PC-9 (cell line): ENCODE results near the gene TRIM10. TPM values are rescaled to one million over a fixed set of nuclear protein-coding genes. Genes with fewer than 3 reads are reported as not detected.

Source experiments
- BruUV-seq: library from RNA; stranded (reverse); fragments of 400-500 nt; replicated peaks from 2 replicates; lab custom pipeline; 2021; lab: Mats Ljungman, UMichigan
- CTCF ChIA-PET: fragments of 300-600 bp; sonication (Branson Sonifier 250); formaldehyde crosslinking; loops from one replicate; lab custom pipeline; 2022; ENCODE audit warnings: antibody characterized with exemption; lab: Charles Lee
- POLR2A ChIA-PET: fragments of 300-600 bp; sonication (Branson Sonifier 250); formaldehyde crosslinking; loops from one replicate; lab custom pipeline; 2022; ENCODE audit warnings: antibody characterized with exemption; ENCODE audit not compliant: unreplicated experiment; lab: Charles Lee
- DNase-seq, 2 experiments: peaks; one replicate each; pipeline versions ENCODE4 v3.0.0 to v3.0.0-alpha.2; 2015 to 2022; ENCODE audit warnings: mixed read lengths in 1 of 2
- H2AFZ ChIP-seq: fragments of 200-600 bp; sonication (generic); 2 replicates; pipeline ENCODE4 v1.8.1; 2017; ENCODE audit warnings: antibody characterized with exemption
- H3F3A ChIP-seq: fragments of 200-600 bp; sonication (generic); 2 replicates; pipeline ENCODE4 v1.8.1; 2017; ENCODE audit warnings: antibody characterized with exemption, mild to moderate bottlenecking, low read depth; ENCODE audit not compliant: insufficient read depth
- H3K27ac ChIP-seq: fragments of 200-600 bp; sonication (generic); 2 replicates; pipeline ENCODE4 v1.6.1; 2016; ENCODE audit warnings: mixed run types
- H3K27me3 ChIP-seq: fragments of 200-600 bp; sonication (generic); 2 replicates; pipeline ENCODE4 v1.6.1; 2016; ENCODE audit warnings: low read depth, mixed run types; ENCODE audit not compliant: insufficient read depth
- H3K36me3 ChIP-seq: fragments of 200-600 bp; sonication (generic); 2 replicates; pipeline ENCODE4 v1.6.1; 2016; ENCODE audit warnings: low read depth, mixed run types
- H3K4me1 ChIP-seq: fragments of 200-600 bp; sonication (generic); replicated peaks from 2 replicates; pipeline ENCODE4 v1.6.1; 2016; ENCODE audit warnings: mixed run types; ENCODE audit not compliant: insufficient read depth
- H3K4me2 ChIP-seq: fragments of 200-600 bp; sonication (generic); 2 replicates; pipeline ENCODE4 v1.6.1; 2017; ENCODE audit warnings: mixed run types
- H3K4me3 ChIP-seq: fragments of 200-600 bp; sonication (generic); 2 replicates; pipeline ENCODE4 v1.6.1; 2016; ENCODE audit warnings: mixed run types
- H3K79me2 ChIP-seq: fragments of 200-600 bp; sonication (generic); 2 replicates; pipeline ENCODE4 v1.6.1; 2017; ENCODE audit warnings: low read depth, mixed run types
- H3K9me2 ChIP-seq: fragments of 200-600 bp; sonication (generic); 2 replicates; pipeline ENCODE4 v1.8.1; 2017; ENCODE audit warnings: mild to moderate bottlenecking; ENCODE audit not compliant: insufficient read depth
- H3K9me3 ChIP-seq: fragments of 200-600 bp; sonication (generic); 2 replicates; pipeline ENCODE4 v1.8.1; 2016; ENCODE audit warnings: low read depth; ENCODE audit not compliant: insufficient read depth
- H4K20me1 ChIP-seq: fragments of 200-600 bp; sonication (generic); 2 replicates; pipeline ENCODE4 v1.8.1; 2017; ENCODE audit not compliant: insufficient read depth
- EZH2 ChIP-seq: fragments of 200-600 bp; sonication (generic); IDR thresholded peaks from 2 replicates; pipeline ENCODE4 v1.8.0; 2017; ENCODE audit warnings: antibody characterized with exemption, low read depth
- intact Hi-C: fragments of 100-400 bp; cut with micrococcal nuclease; formaldehyde crosslinking; loops from one replicate; pipeline ENCODE4 v1.10.0; 2022; ENCODE audit not compliant: unreplicated experiment
- total RNA-seq: library from RNA; stranded (reverse); gene quantifications from 2 replicates; pipeline ENCODE4 v1.2.3, GENCODE V29; 2021
- TF ChIP-seq, protein P1 (sequence below): fragments of 200-600 bp; sonication (generic); conservative IDR thresholded peaks from 2 replicates; pipeline ENCODE4 v1.6.1; 2017; ENCODE audit warnings: mixed run types, antibody characterized with exemption, mild to moderate bottlenecking, moderate library complexity

Gene TRIM10
- total RNA-seq, 1 experiment from 2014 or later = not detected

DNA sequence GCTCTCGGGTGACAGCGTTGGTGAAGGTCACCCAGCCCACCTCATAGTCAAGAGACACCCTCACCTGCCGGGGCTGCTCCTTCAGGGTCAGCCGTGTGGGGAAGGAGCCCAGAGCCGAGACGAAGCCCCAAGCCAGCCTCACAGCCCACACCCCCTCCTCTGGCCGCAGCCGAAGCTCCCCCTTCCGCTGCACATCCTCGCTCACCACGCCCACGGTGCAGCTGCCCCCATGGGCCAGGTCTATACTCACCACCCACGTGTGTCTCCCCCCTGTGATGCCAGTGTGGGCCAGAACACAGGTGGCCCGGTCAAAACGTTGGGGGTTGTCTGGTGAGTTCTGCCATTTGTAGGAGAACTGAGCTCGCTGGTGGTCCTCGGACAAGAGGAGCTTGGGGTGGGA, 7.0 kb downstream of the TRIM10 start:
- H3K4me3 ChIP-seq = no peak overlapping the region
- ChIA-PET POLR2A (interaction anchor here (0.6 kb wide), 1 partner anchor 117 kb away, joined by 3 read pairs; no protein-coding TSS in a partner anchor), CTCF (no interaction called here)
- H3K4me2 ChIP-seq = no peak overlapping the region
- TF ChIP-seq EZH2 = no peak
- TF ChIP-seq, protein P1, sequence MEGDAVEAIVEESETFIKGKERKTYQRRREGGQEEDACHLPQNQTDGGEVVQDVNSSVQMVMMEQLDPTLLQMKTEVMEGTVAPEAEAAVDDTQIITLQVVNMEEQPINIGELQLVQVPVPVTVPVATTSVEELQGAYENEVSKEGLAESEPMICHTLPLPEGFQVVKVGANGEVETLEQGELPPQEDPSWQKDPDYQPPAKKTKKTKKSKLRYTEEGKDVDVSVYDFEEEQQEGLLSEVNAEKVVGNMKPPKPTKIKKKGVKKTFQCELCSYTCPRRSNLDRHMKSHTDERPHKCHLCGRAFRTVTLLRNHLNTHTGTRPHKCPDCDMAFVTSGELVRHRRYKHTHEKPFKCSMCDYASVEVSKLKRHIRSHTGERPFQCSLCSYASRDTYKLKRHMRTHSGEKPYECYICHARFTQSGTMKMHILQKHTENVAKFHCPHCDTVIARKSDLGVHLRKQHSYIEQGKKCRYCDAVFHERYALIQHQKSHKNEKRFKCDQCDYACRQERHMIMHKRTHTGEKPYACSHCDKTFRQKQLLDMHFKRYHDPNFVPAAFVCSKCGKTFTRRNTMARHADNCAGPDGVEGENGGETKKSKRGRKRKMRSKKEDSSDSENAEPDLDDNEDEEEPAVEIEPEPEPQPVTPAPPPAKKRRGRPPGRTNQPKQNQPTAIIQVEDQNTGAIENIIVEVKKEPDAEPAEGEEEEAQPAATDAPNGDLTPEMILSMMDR = no peak
- H3K27ac ChIP-seq = no peak overlapping the region
- peaks cover 16% of the 10 kb centered on the region; the same call in 1 of the 2 replicates for H3K4me1 ChIP-seq
- no peaks in the 10 kb centered on the region for H3K36me3 ChIP-seq
- no TSS peak for BruUV-seq
- DNase-seq = no peak
- no peaks in the 10 kb centered on the region for H4K20me1 ChIP-seq
- H3K27me3 ChIP-seq = no peaks in the 10 kb centered on the region
- H3F3A ChIP-seq = no peaks in the 10 kb centered on the region
- H3K79me2 ChIP-seq = no peaks in the 10 kb centered on the region
- H3K9me2 ChIP-seq = no peaks in the 10 kb centered on the region
- H2AFZ ChIP-seq = no peak overlapping the region
- intact Hi-C loops = no loop called here
- H3K9me3 ChIP-seq = no peaks in the 10 kb centered on the region

- no peak for TF ChIP-seq EZH2
- TF ChIP-seq, protein P1 = no peak
- Histone ChIP-seq H3K4me3 (no peak overlapping the region), H3K36me3 (no peaks in the 10 kb centered on the region), H2AFZ (no peak overlapping the region), H3F3A (no peaks in the 10 kb centered on the region), H3K79me2 (no peaks in the 10 kb centered on the region), H3K4me1 (peaks cover 16% of the 10 kb centered on the region; the same call in 1 of the 2 replicates), H3K9me2 (no peaks in the 10 kb centered on the region), H3K4me2 (no peak overlapping the region), H4K20me1 (no peaks in the 10 kb centered on the region), H3K27me3 (no peaks in the 10 kb centered on the region), H3K9me3 (no peaks in the 10 kb centered on the region), H3K27ac (no peak overlapping the region)
- CTCF ChIA-PET = no interaction called here
- no peak for DNase-seq
- intact Hi-C loops = no loop called here
- no TSS peak for BruUV-seq
- POLR2A ChIA-PET = no interaction called here
Observed at GRCh38 chr6:30152910-30153610, 8.0 kb downstream of the TRIM10 start.

DNA sequence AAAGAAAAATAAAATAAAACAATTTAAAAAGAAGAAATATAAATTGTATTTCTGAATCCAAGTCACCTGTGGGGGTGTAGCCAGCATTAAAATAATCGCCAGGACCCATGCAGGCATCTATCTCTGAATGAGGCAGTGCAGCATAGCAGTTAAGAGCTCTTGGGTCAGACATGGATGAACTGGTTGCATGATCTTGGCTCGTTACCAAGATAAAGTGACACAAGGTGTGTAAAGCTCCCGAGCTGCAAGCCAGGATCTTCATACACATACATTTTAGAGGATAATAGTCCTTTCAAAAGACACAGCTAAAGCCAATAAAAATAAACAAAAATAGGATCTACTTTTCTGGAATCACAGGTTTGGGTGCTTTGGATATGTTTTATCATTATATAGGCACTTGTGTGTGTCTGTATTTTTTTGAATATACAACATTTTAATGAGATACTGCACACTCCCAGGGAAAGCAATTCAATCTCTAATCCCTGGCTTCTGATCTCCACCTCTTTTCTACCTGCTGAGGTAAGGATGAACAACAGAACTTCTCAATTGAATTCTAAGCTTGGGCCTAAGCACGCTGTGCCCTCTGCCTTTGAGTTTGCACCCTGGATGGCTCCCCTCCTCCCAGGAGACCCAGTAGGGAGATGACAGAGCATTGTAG, 8.9 kb downstream of the TRIM10 start:
- DNase-seq = no peak

More for the DNA sequence above, 8.9 kb downstream of the TRIM10 start:
- intact Hi-C loops = no loop called here
- H3K27me3 ChIP-seq = no peaks in the 10 kb centered on the region
- ChIA-PET POLR2A (no interaction called here), CTCF (no interaction called here)
- H3K9me2 ChIP-seq = no peaks in the 10 kb centered on the region
- no peaks in the 10 kb centered on the region for H3F3A ChIP-seq
- H3K36me3 ChIP-seq = no peaks in the 10 kb centered on the region
- BruUV-seq = no TSS peak
- H3K4me2 ChIP-seq = no peak overlapping the region
- H2AFZ ChIP-seq = no peak overlapping the region
- H3K79me2 ChIP-seq = no peaks in the 10 kb centered on the region
- no peak for TF ChIP-seq EZH2
- TF ChIP-seq, protein P1 = no peak
- peaks cover 16% of the 10 kb centered on the region; the same call in 1 of the 2 replicates for H3K4me1 ChIP-seq
- H3K4me3 ChIP-seq = no peak overlapping the region
- no peaks in the 10 kb centered on the region for H4K20me1 ChIP-seq
- no peak overlapping the region for H3K27ac ChIP-seq
- H3K9me3 ChIP-seq = no peaks in the 10 kb centered on the region
